ENCODE measurements around the gene YIF1B.

- TF ChIP-seq CTCF (IDR thresholded peaks at IDR 0.05), result no peak
- TF ChIP-seq POLR2A (IDR thresholded peaks at IDR 0.05), result no peak
Measured at GRCh38 chr19:38340927-38341326, 25.2 kb upstream of the YIF1B start.
